NT2/D1 (cell line): Measurements from ENCODE around the gene ANKRD6.

ENCODE experiments used
- SUZ12 ChIP-seq: IDR thresholded peaks from 2 replicates; pipeline ENCODE4 v1.6.1; 2011; ENCODE audit not compliant: insufficient read length, insufficient read depth; ENCODE audit errors: extremely low read depth
- YY1 ChIP-seq: IDR thresholded peaks from 2 replicates; pipeline ENCODE4 v1.6.1; 2011; ENCODE audit not compliant: insufficient read length, insufficient read depth
- ZNF274 ChIP-seq: IDR thresholded peaks from 2 replicates; pipeline ENCODE4 v1.6.1; 2011; ENCODE audit warnings: mild to moderate bottlenecking, low read depth, low read length

DNA sequence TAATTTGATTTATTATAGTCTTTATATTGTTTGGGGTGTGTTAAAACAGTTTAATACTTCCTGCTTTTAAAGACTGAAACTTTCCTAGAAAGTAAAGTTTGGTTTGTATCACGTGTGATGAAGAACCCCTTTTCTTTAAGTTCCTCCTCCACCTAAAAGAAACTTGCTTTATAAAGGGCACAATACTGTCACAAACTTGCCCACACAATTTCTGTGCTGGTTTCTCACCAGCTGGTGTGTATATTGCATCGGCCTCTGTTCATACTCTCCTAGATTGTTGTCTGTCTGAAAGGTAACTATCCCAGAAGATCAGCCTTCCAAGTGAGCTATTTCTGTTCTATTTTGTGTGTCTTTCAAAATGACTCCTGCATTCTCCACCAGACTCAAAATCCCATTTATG lies 46.9 kb downstream of the ANKRD6 start:
- no peak for TF ChIP-seq YY1
- no peak for TF ChIP-seq ZNF274
- no peak for TF ChIP-seq SUZ12
